NCI-H2196 treated with DMSO at 0.1 percent for 48 hours (cell line): Measurements from ENCODE around the gene PIANP.
A peak's percentile ranks its signal among the peaks of the same experiment; 100 is the strongest.
"Not testable (repeated sequence)": the region's sequence is repeated elsewhere in the genome, so short reads cannot be mapped to it uniquely, and the experiment has no call there.

Experiments used
- DNase-seq: peaks from one replicate; lab custom pipeline; 2025; ENCODE audit not compliant: unreplicated experiment; lab: John Stamatoyannopoulos, UW

Gene PIANP

DNA sequence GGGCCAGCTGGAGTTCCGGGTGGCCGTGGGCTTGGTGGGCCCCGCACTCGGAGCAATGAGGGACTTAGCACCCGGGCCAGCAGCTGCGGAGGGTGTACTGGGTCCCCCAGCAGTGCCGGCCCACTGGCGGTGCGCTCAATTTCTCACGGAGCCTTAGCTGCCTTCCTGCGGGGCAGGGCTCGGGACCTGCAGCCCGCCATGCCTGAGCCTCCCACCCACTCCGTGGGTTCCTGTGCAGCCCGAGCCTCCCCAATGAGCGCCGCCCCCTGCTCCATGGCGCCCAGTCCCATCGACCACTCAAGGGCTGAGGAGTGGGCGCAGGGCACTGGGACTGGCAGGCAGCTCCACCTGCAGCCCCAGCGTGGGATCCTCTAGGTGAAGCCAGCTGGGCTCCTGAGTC is 7.7 kb upstream of the PIANP start:
- not testable (repeated sequence) for DNase-seq

DNA sequence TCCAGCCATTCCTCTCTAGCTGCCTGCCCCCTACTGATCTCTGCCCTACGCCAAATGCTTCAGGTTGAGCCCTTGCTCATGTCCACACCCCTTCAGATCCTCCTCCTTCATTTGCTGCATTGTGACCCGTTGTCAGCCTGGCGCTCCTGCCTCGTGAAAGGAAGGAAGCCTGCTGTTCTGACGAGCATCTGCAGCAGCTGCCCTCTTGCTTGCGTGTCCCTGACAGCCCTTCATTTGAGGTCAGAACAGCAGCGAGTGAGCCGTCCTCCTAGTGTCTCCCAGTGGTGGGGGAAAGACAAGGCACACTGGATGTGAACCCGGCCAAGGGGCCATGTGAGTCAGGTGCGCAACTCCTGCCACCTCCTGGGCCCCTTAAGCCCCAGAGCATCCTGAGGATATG is 3.0 kb upstream of the PIANP start:
- DNase-seq: no peak

DNA sequence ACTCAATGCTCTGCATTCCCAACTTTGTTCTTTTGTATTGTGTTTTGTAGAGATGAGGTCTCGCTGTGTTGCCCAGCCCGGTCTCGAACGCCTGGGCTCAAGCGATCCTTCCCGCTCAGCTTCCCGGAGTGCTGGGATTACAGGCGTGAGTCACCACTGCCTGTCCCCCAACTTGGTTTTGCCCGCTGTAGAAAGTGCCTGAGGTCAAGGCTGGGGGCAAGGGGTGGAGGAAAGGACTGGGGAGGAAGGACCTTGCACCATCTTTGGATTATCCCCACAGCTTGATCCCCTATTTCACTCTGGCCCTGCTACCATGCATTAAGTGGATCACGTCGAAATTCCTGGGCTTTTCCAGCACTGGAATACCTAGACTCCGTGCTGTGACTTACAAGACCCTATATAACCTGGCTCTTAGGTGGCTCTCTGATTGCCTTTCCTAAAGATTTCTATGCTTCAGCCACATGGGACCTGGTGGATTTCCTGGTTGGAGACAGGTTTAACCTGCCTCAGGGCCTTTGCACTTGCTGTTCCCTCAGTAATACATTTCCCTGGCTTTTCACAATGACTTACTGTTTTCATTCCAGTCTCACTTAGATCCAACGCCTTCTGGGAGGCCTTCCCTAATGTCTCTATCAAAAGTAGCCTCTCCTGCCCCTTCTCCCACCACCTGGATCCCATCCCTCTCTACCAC is 608 bp upstream of the PIANP start:
- DNase-seq: no peak

DNA sequence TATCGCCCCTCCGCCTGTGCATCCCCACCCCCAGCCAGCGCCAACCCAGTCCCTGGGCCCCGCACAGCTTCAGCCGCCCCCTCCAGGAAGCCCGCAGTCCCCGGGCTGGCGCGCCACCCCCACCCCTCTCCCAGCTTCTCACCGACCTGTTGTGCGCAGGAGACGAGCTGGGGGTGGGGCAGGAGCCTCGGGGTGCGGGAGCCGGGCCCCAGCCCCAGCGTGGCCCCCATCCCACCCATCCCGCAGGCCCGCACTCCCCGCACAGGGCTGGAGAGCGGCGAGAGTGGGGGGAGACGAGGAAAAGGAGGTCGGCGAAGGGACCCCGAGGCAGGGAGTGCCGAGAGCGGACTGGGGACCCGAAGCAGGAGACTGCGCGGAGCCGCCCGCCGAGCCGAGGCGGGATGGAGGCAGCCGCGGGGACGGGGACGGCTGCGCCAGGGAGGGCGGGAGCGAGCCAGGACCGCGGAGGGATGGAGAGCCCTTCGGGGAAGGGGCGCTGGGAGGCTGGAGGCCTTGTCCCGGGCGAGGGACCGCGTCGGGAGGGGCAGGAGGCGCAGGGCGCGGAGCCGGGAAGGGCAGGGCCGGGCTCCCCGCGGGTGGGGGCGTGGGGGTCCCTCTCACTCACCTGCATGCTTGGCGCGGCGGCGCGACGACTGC is 498 bp downstream of the PIANP start:
- DNase-seq: no peak

DNA sequence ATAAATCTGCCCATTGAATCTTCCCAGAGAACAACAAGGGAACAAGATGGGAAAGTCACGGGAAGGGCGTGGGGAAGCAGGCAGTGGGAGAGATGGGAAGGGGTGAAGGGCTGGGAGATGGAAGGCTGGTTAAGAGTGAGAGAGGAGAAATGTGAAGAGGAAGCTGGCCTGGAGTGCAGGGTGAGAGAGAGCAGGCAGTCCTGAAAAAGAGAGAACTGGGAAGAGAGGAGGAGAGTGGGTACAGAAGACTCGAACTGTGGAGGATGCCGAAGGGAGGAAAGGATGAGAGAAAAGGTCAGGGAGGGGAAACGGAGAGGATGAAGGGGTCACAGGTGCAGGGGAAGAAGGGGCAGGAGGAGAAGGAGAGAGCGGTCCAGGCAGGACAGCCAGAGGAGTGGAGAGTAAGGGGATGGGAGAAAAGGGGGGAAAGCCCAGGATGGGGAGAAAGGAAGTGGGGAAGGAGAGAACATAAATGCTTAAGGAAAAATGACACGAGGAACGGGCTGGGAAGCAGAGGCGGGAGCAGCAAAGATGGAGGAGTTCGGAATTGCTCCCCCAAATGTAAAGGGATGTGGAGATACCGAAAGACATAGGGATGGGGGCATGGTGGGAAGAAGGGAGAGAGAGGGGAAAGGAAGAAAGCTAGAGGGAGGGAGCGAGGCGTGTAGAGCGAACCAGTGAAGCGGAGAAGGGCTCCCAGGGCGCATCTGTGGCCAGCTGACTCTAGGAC is 1.2 kb downstream of the PIANP start:
- no peak for DNase-seq

DNA sequence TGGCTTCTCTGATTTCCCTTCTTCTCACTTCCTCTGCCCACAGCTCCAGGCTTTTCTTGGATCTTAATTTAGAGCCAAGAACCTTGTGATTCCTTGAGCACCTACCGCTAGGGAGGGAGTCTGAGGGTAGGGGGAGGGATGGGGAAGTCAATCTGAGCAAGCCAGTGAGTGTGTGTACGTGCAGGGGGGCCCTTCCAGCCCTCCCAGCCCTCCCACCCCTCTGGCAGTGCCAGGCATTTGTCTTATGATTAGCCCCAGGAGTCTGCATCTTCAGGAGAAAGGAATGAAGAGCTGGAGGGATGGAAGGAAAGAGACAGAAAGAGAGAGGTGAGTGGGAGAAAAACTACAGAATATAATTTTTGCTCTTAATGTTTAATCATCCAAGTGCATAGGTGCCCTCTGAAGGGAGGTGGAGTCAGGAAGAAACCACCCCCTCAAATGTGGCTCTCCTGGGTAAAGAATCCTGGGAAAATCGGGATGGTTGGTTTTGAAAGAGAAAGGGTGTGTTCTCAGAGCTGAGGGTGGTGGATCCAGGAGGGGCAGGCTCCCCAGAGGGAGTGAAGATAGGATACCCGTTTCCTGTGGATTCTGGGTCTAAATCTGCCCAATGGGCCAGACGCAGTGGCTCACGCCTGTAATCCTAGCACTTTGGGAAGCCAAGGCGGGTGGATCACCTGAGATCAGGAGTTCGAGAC is 2.1 kb downstream of the PIANP start:
- DNase-seq: no peak

DNA sequence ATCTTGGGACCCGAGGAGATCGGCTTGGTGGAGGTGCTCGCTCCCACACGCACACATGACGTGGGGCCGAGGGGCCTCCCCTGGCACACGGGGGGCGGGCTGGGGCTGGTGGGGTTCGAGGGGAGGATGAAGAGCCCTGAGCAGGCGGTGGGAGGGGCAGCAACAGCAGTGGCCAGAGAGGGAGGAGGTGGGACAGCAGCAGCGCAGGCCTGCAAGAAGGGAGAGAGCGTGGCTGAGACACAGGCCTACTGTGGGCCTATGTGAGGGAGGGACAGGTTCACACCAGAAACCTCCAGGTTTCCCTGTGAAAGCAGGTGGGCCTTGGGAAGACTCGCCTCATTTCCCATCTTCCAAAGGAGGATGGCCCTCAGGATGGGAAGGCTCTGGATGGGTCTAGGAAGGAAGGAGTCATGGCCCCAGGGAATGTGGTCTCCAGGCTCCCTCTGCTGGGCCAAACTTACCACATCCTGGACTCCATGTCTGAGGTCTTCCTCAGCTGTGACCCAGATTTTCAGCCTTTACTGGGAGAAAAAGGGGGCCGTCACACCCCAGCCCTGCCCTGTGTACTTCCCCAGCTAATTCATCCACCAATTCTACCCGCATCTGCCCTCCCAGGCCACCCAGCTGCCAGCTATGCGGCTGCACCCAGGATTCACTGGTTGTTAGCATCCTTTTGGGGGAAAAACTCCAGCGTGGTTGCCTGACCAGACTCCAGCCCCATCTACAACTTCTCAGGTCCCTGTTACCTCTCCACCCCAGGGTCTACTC is 2.8 kb downstream of the PIANP start:
- no peak for DNase-seq

DNA sequence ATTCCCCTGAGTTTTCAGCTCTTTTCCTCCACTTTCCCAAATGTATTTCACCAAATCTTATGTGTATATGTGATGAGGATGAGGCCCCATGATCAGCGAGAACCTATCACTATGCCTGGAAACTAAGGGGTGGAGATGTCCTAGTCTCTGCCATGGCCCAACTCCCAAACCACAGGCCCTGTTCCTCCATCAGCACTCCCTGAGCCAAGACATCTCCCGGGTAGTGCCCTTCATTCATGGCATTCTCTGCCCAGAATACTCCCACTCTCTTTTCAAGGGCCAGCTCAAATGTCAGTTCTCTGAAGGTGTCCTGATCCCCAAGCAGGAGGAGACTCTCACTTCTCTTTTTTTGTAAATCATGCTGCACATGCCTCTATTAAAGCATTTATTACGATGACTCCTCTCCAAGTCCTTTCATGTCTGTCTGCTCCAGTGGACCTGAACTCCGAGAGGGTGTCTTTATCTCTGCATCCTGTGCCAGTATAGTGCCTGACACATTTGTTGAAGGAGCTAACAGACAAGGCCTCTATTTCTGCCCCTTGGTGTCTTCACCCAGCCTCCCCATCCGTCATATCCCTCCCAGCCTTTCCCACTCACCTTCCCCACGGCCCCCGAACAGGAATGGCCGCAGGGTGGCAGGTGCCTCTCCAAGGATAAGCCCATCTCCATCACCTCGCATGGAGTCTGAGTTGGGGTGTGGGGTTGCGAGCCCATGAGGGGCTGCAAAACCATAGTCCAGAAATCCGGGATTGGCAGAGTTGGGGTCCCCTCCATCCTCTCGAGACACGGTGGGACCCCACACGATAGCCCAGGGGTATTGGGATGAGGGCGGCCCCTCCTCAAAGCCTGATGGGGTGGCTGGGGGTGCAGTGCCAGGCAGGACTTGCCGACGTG is 3.7 kb downstream of the PIANP start:
- no peak for DNase-seq

DNA sequence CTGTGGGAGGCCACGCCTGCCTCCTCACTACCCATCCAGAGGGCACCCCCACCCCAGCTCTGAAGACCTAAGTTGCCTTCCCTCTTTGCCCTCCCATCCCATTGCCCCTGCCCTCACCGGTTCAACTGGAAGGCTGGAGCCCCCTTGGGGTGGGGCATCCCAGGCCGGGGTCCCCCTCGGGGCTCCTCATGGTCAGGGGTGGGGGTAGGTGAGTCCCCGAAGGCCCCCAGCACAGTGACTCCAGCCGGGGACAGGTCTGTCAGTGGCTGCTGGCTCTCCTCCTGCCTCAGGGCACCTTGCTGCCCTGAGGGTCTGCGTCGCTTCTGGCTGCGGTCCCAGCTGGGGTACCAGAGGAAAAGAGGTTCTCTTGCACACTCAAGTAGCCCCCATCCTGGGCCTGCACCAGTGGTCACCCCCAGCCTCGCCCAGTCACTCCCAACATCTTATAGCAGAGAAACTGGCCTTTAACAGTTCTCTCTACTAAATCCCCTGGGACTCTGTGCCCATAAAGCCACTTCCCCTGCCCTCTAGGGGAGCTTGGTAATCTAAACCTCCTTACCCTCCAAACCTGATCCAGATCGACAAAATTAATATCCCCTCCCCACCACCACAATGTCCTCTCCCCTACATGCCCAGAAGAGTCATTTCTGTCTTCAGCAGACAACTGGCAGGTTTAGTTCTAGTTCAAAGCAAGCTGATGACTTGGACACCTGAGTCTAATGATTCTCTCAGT is 5.1 kb downstream of the PIANP start:
- DNase-seq: no peak

DNA sequence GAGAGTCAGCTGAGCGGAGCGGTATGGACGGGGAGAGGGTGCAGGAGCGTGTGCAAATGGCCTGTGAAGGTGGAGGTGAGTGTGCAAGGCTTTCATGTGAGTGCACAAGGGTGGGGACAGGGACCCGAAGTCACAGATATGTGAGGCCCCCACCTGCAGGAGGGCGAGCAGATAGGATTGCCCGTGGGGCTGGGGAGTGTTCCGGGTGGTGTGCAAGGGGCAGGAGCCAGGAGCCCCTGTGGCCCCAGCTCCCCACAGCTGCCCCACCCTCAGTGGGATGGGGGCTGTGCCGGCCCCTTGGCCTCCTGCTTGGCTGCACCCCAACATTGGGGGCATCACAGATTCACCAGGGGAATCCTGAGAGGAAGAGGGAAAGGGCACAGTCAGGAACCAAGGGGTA is 5.9 kb downstream of the PIANP start:
- no peak for DNase-seq

DNA sequence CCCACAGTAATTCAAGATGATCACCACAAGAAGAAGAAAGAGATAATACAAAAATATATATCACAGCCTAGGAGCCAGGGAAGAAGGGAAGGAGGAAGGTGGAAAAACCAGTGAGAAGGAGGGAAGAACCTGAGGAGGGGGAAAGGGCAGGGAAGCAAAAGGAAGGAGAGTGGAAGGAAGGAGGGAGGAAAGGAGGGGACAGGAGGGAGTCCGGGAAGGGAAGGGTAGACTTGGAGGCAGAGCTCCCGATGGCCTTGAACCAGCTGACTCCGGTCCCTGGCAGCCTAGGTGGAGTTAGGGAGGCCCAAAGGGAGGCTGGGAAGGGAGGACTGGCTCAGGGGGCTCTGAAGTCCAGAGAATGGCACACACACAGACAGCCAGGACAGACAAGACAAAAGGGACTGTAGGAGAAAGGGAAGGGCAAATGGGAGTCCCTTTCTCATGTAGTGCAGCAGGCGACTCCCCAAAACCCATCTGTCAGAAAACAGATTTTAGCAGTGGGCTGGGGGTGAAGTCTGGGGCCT is 6.7 kb downstream of the PIANP start:
- no peak for DNase-seq

DNA sequence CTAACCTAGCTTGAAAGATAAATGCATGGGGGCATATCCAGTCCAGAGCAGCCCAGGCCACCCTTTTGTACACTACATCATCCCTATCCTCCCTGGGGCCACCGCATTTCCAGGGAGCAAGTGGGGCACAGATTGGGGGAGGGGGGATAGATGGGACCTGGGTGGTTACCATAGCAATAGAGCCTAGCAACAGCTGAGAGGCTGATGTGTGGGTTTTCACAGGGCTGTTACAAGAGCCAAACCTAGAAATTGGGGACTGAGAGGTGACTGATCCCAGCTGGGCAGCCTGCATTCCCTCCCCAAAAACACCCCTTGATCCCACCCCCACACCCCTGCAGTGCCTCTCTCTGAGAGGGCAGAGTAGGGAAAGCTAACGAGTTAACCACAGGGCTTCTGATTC is 7.7 kb downstream of the PIANP start:
- DNase-seq: no peak

DNA sequence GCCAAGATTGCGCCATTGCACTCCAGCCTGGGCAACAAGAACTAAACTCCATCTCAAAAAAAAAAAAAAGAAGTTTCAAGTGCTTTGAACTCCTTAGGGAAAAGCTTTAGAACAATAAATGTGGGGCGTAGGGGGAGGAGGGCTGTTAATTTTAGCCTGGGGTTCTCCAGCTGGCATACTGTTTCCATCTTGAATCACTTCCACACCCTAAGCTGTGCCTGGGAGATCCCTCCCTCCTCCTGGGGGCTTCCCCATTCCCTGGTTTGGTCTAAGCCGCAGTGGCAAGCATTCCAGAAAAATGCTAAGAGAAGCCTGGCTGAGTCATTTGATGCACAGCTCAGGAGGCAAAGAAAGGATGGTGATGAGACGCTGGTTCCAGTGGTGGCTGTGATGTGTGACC is 9.1 kb downstream of the PIANP start:
- DNase-seq: no peak

DNA sequence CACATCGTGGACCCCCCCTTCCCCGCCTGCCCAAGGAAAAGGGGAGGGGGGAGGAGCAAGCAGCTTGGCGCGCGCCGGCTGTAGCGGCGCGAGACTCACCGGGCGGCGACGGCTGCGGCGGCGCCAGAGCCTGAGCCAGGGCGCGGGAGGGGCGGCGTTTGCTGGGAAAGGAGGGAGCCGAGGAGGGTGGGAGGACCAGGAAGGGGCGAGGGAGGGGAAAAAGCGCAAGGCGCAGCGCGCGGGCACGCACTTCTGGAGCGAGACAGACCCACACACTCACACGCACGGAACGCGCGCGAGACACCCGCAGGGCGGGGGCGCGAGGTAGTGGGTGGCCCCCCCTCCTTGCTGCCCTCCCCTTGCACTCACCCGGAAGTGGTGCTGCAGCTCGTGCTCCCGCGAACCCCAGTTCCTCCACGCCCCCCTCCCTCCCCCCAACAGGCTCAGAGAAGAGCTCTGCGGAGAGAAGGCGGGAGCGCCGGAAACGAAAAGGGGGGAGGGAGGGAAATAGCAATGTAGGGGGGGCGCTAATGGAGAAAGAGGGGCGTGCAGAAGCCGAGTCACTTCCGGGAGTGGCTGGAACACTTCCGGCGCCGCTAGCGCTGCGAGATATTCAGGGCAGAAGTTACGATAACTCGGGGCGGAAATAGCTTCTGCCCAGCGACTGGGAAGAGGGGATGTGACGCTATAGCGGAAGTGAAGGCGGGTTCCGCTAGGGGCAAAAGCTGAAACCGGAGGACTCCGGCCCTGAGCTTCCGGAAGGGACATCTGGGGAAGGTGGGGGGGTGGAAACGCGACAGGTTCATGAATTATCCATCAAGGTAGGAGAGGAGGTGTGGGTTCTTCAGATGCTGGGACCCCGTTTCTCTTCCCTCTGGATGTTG is 11.4 kb downstream of the PIANP start, which contains the start of gene ZNF384:
ZNF384 (minus strand) TSS at position 377 of the 884 bp plus-strand sequence. CDS start 9,855 bp downstream, outside the sequence.
- DNase-seq: peak; percentile 79

DNA sequence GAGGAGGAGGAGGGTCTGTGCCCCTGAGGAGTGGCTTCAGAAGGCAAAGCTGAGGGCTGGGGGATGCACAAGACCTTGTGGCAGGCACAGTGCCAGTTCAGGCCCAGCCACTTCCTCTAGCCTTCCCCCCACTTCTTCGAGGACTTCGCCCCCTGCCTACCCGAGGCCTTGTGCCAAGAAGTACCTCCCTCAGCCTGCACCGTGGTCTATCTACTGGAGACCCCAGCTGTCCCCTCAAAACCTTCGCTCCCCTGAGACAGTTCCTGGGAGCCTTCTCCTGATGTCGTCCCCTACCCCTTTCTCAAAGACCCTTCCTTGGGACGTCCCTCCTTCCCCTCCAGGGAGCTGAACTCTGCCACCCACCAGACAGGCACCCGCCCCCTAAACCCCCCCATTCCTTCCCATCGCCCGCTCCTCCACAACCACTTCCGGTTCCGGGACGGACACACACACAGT is 12.0 kb downstream of the PIANP start:
- no peak for DNase-seq

DNA sequence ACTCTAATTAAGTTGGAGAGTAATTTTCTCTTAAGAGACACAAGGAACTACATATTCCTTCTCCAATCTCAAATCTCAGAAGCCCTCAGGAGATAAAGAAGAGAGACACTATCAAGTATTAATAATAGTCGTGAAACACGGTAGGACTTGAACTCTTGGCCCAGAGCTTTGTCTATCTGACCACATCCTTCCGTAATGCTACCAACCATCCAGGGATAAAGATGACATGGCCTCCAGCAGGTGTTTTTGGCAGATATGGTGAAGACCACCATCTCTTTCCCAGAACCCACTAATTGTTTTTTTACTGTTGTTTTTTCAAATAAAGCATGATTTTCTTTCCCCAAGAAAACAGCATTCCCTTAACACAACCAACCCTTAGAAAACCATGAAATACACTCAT is 14.8 kb downstream of the PIANP start:
- no peak for DNase-seq

DNA sequence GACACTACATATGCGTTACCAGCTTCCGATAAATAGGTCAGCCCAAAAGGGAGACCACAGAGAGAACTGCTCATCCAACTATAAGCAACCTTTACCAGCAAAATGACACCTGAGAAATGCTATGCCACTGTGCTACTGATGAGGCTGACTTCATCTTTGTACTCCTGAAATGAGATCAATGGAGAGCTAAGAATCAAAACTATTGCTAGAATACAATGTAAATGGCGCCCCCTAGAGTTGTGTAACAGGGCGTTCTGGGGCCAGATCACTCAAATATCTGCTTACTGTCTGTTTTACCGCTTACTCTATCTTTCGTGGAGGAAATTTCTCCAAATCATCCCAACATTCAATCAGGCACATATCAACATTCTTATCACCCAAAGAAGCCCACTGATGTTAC is 16.0 kb downstream of the PIANP start:
- DNase-seq: no peak

DNA sequence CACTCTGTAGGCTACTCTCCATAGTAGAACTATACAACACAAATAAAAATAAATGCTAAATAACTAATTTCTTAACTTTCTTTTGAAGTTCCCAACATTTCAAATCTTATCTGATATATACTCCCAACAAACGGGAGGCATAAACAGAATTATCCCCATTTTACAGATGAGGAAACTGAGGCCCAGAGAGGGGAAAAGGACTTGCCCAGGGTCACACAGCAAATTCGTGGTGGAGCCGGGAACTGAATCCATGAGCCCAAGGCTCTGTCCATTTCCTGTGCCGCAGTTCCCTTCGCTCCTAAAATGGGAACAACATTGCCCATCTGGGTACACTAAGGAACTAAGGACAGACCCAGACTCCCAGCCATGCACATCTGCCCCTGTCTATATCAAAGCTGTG is 23.7 kb downstream of the PIANP start:
- no peak for DNase-seq
